SU-DHL-6 (cell line): ENCODE results near the gene STRN3.

Experiments
- EZH2phosphoT487 ChIP-seq: fragments of 200-600 bp; sonication (generic), shearing (Covaris generic); conservative IDR thresholded peaks from 2 replicates; pipeline ENCODE4 v1.6.1; 2018; ENCODE audit warnings: mild to moderate bottlenecking, antibody characterized with exemption, low read length, moderate library complexity, mixed read lengths
- TF ChIP-seq, protein P1 (sequence below): fragments of 200-600 bp; sonication (generic); IDR thresholded peaks from one replicate; pipeline ENCODE4 v1.5.1; 2017; ENCODE audit warnings: antibody characterized with exemption, mild to moderate bottlenecking, low read length, moderate library complexity; ENCODE audit not compliant: insufficient read depth, poor library complexity, severe bottlenecking

DNA sequence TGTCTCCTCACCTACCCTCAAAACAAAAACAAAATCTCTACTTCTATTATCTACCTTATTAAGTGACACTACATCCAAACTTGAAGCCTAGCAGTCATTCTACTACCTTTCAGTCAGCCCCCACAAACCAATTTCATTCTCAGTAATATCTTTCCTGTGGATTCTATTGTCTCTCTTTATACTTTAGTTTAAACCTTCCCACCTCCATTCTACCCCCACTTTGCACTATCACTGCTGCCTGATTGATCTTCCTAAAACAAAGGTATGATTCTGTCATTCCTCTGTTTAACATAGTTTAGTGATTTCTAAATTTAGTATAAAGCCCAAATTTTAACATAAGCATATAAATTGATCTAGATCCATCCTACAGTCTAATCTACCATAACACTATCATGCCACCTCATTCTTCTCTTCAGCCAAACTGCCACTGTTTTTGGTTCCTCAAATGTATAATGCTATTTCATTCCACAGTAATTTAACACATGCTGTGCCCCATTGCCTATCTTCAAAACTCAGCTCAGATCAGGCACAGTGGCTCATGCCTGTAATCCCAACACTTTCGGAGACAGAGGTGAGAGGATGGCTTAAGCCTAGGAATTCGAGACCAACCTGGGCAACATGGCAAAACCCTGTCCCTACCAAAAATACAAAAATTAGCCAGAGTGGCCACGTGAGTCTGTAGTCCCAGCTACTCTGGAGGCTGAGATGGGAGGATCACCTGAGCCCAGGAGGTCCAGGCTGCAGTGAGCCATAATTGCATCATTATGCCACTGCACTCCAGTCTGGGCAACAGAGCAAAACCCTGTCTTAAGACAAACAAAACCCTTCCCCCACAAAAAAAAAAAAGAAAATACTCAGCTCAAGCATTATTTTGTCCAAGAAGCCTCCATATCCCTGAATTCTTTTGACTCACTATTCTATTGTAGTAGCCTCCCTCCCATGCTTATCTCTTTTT lies 3.1 kb upstream of the STRN3 start:
- TF ChIP-seq, protein P1, sequence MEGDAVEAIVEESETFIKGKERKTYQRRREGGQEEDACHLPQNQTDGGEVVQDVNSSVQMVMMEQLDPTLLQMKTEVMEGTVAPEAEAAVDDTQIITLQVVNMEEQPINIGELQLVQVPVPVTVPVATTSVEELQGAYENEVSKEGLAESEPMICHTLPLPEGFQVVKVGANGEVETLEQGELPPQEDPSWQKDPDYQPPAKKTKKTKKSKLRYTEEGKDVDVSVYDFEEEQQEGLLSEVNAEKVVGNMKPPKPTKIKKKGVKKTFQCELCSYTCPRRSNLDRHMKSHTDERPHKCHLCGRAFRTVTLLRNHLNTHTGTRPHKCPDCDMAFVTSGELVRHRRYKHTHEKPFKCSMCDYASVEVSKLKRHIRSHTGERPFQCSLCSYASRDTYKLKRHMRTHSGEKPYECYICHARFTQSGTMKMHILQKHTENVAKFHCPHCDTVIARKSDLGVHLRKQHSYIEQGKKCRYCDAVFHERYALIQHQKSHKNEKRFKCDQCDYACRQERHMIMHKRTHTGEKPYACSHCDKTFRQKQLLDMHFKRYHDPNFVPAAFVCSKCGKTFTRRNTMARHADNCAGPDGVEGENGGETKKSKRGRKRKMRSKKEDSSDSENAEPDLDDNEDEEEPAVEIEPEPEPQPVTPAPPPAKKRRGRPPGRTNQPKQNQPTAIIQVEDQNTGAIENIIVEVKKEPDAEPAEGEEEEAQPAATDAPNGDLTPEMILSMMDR: no peak
- no peak for TF ChIP-seq EZH2phosphoT487
